NCI-H1105 treated with DMSO at 0.1 percent for 48 hours (cell line): ENCODE data around the gene MANF.
"Not testable (repeated sequence)": the region's sequence is repeated elsewhere in the genome, so short reads cannot be mapped to it uniquely, and the experiment has no call there.

Experiments used
- DNase-seq: peaks from one replicate; lab custom pipeline; 2025; lab: John Stamatoyannopoulos, UW

MANF gene

DNA sequence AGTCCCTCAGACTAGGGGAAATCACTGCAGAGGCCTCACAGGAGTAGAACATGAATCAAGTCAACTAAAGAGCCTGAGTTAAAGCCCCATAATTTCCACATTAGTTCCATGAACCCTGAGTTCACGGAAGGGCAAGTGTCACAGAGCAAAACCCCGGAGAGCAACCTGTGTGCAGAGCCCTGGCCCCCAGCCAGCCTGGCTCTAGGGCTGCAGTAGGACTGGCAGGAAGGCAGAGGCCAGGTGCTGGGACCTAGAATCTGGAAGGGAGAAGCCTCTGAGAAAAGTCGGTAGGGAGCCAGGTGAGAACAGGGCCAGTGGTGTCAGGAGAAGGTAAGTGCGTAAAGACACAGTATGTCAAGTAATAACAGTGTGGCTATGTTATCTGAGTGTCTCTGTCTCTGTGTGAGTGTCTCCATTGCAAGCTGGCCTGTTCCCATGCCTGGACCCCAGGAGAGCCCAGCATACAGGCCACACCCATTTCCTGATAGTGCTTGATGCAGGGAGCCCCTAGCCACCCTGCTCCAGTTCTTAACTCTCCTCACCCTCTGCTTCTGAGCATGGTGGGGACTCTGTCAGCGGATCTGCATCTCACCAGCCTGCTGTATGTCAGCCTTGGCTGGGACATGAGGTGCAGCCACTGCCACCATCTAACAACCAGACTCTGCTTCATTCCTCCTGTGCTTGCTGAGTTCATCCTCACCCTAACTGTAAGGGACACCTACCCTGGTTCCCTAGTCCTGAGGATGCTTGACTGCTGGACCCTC is 11.3 kb upstream of the MANF start:
- no peak for DNase-seq

DNA sequence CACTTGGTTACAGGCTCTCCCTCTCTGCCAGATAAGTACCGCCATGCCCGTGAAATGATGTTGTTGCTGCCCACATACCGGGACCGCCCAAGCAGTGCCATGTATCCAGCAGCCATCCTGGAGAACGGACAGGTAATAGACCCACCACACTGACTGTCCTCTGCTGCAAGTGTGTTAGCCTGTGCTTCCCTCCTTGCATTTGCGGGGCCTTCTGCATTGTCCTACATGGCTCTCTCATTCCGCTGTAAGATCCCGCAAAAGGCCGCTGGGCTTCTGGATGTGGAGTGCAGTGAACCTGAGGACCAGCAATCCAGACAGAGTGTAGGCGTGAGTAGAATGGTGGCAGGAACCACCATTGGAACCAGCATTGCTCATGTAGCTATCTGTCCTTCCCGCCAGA is 10.6 kb upstream of the MANF start:
- DNase-seq, result no peak

DNA sequence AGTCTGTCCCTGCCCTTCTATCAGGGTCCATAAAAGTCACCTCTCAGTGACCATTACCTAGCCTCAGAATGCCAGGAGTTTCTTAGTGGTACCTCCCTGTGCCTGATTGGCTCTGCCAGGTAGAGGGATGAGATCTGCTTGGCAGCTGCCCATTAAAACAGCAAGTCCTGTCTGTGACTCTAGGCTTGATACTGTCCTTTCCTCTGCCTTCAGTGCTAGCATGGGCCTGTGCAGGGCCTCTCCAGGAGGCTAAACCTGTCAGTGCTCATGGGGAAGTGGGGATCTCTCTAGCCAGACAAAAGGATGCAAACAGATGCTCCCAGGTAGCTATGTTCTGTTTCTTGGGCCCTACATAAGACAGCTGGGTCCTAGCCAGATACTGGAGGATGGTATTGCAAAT is 10.0 kb upstream of the MANF start:
- DNase-seq, result no peak

DNA sequence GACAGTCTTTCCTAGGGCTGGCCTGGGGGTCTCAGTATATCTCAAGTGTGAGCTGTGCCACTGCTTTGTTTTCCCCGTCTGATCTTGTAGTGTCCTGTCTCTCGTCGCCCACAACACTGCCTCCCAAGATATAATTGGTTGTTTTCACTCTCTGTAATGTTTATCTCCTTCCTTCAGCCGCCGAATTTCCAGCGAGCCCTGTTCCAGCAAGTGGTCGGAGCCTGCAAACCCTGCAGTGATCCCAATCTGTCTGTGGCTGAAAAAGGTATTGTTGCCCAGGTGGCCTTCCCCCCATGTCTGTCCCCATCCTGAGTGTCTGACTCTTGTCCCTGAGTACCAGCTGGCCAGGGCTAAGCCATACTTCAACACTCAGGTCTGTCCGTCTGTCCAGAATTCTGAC is 9.5 kb upstream of the MANF start:
- no peak for DNase-seq

DNA sequence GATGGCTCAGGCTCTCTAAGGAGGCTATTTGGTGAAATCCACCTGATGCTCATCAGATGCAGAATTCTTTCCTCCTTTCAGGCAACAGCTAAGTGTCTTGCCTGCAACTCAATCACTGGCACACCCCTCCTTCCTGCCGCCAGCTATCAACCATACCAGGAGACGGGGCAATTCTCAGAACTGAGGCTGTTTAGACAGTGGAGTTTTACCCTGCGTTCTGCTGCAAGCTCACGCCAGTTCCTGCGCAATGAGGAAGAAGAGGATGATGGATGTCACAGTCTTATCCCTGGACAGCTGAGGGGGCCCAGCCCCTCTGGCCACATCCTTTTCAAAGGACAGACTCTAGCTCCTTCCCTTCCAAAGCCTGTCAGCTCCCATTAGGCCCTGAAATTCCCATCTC is 7.0 kb upstream of the MANF start:
- DNase-seq, result no peak

DNA sequence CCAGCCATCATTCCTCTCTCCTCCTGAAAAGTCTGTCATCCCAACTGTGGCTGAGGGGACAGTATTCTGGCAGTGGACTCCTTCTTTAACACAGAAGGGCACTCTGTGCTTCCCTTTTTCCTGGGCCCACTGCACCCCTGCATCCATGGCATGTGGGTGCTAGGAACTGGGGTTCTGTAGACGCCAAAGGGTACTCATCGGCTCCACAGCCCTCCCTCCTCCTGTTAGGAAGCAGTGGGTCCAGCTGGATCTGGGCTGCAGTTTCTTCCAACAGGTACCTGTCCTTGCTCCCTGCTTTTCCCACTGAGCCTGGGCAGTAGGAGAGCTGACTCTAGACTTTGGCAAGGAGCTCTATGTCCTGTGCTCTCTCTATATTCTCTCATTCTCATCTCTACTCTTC is 6.4 kb upstream of the MANF start:
- DNase-seq, result no peak

DNA sequence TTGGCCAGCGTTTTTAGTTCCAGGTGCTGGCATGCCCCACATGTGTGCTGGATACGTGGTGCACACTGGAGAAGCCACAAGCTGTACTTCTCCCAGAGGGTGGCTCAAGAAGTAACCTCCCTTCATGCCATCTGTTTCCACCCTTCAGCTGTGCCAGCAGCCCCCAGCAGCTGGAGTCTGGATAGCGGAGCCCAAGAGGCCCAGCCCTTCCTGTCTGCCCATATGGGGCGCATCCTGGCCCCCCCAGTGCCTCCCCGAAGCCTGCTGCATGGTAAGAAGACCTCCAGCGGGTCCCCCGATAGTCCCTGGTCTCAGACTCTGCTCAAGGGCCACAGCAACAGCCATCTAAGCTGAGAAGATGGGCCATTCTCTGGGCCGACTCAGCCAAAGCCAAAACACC is 5.8 kb upstream of the MANF start:
- no peak for DNase-seq

DNA sequence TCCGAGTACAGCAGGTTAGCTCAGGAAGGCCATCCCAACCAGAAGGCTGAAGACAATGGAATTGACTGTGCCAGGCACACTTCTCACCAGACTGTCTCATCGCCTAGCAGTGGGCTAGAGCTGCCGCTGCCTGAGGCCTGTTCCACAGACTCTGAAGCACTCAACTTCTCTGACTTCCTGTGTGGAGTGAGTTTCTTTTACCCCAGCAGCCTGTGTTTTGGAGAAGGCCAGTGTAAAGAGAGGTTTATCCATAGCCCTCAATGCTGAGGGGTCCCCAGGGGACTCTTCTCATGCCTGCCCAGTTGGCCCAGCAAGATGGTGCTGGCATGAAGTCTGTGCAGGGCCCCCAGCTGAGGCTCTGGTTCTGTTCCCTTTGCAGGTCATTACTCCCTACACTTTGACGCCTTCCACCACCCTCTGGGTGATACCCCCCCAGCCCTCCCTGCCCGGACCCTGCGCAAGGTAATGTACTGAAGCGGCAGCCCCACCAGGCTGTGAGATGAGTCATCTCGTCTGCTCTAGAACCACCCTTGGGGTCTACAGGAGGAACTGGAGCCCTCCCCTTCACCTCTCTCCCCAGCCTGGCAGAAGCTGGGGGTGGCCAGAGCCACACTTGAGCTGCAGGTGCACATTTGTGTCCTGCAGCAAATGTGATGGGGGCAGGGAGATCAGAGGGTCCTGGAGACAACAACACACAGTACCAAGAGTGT is 5.2 kb upstream of the MANF start:
- no peak for DNase-seq

DNA sequence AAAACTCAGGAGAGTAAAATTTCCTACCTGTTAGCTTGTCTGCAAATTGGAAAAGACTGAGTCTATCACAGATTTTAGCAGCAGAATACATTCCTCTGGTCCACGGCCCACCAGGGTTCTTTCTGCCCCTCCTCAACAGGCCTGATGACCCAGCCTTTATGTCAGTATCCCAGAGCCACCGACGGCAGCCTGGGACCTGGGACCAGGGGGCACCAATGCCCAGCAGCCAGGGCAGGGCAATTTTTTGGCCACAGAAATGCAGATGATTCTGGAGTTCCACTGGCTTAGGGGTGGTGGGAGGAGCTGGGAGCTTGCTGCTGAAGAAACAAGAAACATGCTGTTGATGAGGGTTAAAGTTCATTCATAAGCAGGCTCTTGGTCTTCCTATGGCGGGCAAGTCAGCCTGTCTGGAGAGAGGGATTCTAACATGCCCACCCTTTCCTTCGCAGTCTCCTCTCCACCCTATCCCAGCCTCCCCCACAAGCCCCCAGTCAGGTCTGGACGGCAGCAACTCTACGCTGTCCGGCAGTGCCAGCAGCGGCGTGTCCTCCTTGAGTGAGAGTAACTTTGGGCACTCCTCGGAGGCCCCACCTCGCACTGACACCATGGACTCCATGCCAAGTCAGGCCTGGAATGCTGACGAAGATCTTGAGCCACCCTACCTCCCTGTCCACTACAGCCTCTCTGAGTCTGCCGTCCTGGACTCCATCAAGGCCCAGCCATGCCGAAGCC is 4.3 kb upstream of the MANF start:
- DNase-seq, result no peak

DNA sequence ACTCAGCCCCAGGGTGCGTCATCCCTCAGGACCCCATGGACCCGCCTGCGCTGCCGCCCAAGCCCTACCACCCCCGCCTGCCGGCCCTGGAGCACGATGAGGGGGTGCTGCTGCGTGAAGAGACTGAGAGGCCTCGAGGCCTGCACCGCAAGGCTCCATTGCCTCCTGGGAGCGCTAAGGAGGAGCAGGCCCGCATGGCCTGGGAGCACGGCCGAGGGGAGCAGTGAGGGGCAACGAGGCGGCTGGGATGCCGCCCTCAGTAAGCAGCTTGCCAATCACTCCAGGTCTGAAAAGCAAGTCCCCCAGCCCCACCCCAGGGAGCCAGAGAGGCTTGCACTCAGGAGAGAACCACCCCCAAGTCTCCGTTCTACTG is 3.8 kb upstream of the MANF start:
- DNase-seq, result no peak

DNA sequence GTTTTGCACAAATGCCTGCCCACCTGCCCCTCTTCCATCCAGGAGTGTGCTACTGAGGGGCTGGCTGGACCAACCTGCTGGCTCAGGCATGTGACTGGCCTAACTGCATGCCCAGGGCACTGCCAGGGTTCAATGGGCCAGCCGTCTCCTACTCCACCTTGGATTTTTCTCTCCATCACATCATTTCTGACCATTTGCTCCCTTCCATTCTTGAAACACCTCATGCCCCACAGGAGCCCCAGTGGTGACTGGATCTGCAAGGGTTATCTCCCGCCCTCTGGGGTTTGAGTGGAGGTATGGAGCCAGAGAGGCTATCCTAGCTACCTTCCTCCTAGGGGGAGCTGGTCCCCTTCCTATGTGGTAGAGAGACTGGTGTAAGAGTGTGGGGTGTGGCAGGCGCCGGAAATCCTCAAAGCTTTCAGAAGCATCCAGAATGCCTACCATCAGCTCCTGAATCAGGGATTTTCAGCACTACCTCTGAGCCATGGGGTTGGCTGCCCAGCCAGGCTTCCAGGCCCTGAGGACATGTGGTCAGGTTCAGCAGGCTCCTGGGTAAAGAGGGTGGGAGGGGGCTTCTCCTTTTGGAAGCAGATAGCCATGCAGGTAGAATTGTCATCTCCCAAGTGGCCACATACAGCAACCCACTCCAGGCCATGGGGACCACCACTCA is 2.9 kb upstream of the MANF start:
- DNase-seq, result no peak

DNA sequence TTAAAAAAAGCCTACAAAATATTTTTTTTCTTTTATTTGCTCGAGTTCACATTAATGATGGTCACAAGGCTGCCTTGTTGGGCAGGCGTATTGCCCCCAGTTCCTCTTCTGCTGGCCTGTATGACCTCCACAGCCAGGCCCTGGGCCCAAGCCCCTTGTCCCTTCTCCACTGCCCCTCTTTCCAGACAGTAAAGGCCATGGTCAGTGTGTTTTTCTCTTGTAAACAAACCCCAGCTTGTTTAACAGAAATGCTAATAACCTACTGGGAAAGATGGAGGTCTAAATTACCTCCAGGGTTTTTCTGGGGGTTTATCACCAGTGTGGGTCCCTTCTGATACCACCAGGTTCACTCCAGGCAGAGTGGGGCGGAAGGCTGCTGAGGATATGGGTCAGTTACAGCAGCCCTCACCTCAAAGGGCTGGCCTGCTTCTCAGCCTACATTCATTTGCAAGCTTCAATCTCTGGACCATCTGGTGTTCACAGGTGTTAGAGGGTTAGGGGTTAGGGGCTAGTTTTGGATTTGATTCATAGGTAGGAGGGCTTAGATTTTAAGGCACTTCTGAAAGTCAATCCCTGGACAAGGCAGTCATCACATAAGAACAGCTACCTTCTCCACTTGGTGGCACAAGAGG is 2.0 kb upstream of the MANF start:
- DNase-seq, result no peak

DNA sequence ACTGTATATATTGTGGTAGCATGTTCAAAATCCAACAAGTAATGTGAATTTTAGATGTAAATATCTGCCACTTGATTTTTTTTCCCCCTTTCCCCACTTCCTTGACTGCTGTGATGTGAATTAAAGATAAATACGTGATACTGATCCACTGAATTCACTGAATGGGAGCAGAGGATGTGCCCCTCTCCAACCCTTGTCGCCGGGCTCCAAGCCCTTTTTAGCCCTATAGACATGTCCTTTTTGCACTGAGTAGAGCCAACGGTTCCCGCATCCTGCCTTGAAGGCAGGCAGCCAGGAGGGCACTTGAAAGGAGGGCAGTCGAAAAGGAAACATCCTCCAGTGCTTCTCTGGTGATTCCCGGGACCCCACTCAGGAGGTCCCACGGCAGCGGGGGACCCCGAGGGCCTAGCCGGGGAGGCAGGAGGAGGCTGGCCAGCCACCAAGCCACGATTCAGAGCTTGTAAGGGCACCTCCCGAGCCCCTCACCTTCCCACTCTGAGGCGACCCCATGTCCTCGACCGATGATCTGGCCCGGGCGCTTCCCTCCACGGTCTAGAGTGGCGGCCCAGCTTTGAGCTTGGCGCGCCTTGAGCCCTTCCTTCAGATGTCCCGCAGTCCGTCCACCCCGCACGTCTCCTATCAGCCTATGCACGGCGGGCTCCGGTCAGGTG is 901 bp upstream of the MANF start:
- DNase-seq, result peak; percentile 8

DNA sequence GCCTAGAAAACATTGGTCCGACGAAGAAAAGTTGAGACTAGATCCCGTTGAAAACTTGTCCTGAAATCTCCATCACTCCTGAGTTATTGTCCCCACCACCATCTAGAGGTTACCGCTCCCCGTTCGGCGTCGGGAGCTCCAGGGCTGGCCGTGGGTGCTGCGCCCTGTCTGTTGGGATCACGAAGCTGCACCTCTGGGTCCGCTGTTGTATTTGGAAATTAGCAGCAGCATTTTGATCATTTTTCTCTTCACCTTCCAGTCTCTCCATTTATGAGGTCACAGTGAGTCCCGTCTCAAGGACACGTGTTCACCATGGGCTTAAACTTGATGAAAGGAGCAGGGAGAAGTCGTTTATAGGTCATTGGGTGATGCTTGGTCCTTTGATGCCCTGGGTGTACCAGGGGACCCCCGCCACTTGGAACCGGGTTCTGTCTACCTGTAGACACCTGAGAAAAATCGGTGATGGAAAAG is 565 bp downstream of the MANF start:
- peak; percentile 9 for DNase-seq

DNA sequence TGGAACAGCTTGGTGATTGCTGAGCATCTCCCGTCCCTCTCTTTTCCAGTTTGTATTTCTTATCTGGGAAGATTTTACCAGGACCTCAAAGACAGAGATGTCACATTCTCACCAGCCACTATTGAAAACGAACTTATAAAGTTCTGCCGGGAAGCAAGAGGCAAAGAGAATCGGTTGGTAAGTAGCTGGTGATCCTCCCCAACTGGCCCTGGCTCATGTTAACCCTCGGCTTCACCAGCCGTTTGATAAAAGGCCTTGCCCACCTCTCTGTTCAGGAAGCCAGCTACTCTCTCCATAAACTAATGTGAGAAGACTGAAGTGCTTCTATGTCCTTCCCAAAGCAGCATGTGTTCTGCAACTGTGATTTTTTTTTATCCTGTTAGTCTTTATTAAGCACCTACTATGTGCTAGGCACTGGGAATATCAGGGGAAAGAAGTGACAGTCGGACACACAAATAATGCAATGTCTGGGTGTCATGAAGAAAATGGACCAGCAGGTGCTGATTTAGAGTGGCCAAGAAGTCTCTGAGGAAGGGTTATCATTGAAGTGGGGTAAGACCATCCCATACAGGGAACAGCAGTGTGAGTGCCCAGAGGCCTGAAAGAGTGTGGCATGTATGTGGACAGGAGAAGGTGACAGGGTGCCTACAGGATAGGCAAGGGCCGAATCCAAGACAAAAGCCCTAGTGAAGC is 1.2 kb downstream of the MANF start:
- no peak for DNase-seq

DNA sequence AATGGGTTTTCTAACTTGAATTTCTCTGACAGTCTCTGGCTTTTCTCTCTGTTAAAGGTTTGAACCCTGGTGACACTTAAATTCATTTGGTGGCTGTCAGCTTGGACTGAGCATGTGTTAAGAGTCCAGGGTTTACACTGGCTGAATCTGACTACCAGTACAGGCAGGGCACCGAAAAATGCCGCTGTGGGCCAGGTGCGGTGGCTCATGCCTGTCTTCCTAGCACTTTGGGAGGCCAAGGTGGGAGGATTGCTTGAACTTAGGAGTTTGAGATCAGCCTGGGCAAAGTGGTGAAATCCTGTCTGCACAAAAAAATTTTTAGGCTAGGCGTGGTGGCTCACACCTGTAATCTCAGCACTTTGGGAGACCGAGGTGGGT is 1.8 kb downstream of the MANF start:
- no peak for DNase-seq

DNA sequence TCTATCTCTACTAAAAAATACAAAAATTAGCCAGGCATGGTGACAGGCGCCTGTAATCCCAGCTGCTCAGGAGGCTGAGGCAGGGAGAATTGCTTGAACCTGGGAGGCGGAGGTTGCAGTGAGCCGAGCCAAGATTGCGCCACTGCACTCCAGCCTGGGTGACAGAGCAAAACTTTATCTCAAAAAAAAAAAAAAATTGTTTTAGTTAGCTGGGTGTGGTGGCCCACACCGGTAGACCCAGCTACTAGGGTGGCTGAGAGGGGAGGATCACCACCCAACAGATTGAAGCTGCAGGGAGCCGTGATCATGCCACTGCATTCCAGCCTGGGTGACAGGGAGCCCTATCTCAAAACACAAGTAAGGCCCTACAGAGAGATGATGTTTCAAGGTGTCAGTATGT is 2.2 kb downstream of the MANF start:
- DNase-seq, result not testable (repeated sequence)

DNA sequence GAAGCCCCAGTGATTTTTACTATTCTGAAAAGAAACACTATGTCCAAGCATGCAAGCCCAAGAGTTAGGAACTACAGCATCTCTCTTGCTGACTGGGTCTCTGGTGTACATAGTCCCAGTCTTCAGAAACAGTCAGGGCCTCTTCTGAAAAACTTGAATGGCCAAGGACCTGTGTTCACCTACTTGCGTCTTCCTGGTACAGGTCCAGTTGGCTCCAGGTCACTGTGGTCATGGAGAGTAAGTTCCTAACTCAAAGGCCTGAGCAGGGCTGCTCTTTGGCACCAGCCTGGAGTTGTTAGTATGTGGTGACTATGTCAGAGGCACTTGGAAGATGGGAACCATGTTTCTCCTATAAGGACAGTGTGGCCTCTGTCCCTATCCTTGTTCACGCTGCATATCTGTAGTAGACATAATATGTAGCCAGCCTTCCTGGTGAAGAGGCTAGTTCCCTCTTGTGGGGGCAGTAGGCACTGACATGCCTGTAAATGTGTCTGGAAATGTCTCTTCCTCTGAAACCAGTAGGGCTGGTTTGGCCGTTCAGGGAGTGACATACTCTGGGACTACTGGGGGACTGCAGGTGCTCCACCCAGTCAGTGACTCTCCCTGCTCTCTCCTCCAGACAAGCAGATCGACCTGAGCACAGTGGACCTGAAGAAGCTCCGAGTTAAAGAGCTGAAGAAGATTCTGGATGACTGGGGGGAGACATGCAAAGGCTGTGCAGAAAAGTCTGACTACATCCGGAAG is 3.4 kb downstream of the MANF start:
- no peak for DNase-seq

DNA sequence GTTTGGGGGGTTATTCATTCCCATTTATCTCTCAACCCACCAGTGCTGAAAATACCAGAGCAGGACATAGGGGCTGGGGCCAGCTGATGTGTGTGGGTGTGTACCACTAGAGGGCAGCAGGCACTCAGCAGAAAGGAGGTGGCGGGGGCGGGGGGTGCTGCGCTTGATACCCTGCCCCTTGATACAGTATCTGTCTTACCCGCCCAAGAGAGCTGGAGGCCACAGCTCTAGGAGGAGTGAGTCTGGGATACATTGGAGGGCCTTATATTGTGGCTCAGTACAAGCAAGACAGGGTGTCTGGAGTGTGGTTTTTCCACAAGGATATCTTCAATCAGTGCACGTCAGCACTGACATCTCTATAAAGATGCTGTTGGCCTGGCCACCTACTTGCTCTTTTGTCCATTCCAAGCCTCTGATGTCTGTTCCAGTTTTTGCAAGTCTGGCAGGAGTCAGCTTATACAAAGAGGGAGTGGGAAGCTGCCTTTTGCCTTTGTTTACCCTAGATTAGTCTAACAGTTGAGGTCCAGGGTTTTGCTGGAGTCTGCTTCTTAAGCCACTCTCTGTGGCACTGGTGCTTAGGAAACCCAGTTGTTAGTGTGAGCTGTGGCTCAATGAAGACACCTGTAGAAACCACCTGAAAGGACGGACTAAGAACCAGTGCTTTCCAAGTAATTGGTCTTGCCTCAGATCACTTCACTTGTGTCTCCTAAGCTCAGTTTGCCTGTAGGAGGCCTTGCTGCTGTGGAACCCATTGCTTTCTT is 4.5 kb downstream of the MANF start:
- DNase-seq, result peak; percentile 27
